Stimulated activated CD4-positive, alpha-beta T cell treated with anti-CD3 and anti-CD28 coated beads, Interleukin-2, amount 100 ng/mL, for 4 hours (primary cell): Measurements from ENCODE around the gene GLRX3.
"Not testable (repeated sequence)": the region's sequence is repeated elsewhere in the genome, so short reads cannot be mapped to it uniquely, and the experiment has no call there.

Source experiments
- DNase-seq: peaks from one replicate; pipeline ENCODE4 v3.0.0-alpha.2; 2020; ENCODE audit warnings: low read depth

Gene GLRX3

DNA sequence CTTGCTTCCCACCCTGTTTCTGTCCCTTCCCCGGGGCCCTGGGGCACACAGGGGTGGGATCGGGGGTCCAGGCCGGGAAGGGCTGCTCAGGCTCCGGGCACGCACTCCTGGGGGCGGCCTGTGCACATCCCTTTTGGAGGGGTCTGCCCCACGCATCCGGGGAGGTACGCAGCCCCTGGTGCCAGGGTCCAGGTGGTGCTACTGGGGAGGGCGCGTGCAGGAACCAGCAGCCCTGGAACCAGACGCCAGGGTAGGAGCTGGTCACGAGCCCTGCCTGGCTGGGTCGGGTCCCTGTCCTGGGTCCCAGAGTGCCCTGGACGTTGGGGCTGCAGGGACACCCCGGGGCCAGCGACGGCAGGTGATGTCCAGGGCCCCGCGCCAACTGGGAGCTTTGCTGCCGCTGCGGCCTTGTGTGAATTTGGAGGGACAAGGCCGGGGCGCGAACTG is 53.4 kb downstream of the GLRX3 start:
- no peak for DNase-seq

DNA sequence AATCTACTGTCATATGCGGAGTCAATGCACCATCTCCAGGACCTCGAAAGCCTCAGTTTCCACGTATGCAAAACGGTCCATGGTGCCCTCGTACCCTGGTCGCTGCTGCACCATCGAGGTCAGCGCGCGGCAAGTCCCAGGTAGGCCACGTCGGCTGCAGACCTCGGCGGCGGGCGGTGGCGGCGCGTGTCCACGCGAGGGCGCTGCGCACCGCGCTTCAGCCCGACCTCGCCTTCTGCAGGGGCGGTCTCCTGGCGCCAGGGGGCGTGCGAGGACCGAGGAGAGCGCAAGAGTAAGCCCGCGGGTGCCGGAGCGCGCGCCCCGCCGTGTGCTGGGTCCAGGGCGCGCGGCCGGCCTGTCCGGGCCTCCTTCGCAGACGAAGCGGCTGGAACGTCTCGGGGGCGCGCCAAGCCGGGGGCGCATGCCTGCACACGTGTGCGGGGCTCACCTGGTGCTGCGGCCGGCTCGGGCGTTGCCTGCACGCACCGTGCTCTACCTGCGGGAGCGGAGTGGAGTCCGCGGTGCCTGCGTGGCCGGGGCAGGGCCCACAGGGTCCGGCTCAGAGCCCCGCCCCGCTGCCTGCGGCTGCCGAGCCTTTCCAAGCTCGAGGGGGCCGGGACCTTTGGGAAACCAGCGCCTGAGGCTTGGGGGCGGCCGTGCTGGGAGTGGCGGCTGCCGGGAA is 54.0 kb downstream of the GLRX3 start:
- peak; percentile 80 for DNase-seq

DNA sequence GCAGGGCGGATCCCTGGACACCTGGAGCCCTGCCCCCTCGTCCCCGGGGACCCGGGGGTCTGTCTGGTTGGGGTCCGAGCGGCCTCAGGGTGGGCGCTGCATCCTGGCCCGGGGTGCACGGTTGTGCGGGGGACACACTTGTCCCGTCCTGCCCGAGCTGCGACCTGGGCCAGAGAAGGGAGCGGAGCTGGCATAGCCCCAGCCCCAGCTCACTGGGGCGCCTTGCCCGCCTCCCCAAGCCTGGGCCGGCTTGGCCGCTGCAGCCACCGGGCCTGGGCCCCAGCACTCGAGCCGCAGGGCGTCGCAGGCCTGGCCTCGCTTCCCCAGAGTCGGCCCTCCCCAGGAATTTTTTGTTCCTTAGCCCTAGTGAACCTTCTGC is 54.5 kb downstream of the GLRX3 start:
- no peak for DNase-seq

DNA sequence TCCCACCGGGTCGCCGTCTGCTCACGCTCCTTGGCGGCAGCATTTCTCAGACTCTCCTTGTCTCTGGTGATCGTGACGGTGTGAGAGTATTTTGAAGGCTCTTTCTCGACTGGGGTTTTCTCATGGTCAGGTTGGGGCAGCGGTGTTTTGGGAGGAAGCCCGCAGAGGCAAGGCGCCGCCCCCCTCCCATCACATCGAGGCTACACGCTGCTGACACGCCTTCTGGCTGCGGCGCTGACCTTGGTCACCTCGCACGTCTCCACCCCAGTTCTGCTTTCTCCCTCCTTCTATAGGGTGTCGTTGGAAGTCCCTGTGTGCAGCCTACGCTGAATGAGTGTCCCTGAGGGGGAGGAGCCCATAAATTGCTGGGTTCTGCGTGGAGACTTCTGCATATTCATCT is 55.2 kb downstream of the GLRX3 start:
- DNase-seq, result no peak

DNA sequence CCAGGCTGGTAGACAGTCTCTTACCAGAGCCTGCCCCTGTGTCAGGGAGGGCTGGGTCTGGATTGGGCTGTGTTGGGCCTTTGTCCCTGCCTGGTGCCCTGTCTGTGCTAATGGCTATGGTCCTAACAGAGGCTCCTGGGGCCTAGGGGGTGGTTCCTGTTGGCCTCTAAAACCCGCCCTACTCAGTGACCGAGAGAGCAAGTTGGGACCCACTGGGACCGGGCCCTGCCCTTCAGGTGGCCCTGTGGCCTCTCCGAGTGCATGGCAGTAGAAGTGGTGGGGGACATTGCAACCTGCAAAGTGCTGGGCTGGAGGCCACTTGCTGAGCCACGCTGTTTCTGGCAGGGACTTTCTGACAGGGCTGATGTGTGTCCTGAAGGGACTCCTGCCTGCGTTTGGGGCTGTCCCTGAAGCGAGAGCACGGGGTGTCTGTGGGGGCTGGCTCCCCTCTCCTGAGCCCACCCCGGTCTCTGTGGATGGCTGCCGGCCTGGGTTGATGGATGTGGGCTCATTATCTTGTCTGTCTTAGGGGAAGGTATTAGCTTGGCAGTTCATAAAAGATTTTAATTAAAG is 56.2 kb downstream of the GLRX3 start:
- DNase-seq, result no peak

DNA sequence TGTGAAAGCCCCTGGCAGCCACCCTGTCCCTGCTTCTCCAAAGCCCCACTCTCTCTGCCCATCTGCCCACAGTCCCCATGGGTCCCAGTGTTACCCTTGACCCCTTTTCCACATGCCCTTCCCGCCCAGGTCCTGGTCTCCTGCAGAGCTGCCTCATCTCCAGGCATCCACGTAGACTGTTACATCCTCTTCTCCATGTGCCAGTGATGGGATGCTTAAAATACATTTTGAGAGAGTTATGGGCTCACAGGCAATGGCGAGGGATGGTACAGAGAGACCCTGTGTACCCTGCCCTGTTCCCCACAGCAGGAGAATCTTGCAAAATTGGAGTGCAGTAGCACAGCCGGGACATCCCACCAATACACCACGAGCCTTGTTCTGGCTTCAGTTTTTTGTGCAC is 56.8 kb downstream of the GLRX3 start:
- no peak for DNase-seq

DNA sequence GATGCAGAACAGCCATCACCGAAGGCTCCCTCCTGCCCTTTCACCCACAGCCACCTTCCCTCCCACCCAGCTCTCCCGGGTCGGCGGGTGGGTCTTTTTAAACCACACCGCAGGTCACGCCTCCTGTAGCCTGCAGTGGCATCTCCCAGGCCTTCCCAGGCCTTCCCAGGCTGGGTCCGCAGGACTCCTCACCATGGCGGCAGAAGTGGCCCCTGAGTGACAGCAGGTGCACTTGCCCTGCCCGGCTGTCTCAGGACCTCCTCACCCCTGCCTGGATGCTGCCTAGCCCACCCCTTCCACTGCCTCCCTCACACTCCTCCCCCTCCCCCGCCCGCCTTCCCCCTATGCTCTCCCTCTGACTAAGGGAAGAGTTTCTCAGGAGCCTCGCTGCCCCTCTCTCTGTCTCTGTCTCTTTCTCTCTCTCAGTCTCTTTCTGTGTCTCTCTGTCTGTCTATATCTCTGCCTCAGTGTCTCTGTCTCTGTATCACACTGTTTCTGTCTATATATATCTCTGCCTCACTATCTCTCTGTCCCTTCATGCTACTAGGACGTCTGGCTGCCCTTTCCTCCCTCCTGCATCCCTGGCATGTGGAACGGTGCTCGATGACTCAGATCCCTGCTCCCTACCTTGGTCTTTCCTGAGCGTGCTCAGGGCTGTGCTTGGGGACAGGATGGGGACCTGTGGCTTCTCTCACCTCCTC is 57.5 kb downstream of the GLRX3 start:
- no peak for DNase-seq

DNA sequence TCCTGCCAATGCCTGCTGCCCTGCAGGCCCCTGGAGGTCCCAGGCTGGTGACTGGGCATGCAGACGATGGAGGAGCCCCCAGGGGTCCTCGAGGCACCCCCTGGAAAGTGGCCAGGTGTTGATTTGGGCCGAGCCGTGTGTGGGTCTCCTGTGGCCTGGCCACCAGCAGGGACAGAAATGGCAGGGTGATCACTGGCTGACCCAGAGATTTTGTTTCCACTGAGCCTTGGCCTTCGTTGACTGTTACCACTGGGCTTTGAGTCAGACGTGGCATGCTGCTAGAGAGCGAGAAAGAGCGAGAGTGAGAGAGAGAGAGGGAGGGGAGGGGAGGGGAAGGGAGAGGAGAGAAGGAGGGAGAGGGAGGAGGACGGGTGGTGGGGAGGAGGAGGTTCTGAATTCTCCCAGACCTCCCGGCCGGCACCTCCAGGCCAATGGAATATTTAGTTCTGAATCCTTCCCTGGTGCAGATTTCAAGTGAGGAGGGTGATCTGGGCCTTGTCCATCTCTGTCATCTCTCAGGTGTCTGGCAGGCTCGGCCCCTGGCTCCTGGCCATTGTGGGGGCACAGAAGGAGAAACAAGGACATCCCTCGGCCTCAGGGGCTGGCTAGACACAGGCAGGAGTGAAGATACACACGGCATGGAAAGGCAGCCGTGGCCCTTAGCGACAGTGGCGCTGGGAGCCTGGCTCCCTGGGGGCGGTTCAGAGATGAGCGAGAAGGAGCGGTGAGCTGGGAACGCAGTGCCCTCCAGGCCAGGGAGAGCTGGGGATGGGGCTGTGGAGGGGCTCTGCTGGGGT is 58.2 kb downstream of the GLRX3 start:
- no peak for DNase-seq

DNA sequence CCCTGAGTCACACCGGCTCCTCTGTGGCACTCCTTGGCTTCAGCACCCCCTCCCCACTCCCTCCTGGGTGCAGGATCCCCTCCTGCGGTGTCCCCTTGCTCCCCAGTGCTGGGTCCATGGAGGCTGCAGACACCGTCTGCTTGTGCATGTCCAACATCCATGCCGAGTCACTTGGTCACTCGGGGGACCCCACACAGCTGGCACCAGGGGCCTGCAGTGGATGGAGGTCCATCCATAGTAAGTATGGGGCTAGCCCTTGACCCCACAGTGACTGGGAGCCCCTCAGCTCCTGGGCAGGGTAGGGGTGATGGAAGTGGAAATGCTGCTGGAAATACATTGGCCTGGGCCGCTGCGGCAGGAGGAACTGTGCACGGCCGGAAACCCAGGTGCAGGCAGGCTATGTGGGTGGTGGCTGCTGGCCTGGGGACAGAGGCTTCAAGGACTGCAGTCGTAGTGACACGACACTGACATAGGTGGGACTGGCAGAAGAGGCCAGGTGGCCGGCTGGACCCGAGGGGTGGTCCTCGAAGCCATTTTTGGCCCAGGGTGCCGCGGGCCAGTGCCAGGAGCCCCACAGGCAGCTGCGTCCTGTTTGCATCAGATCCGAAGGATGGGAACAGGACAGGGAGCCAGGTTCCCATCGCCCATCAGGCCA is 58.9 kb downstream of the GLRX3 start:
- DNase-seq, result no peak

DNA sequence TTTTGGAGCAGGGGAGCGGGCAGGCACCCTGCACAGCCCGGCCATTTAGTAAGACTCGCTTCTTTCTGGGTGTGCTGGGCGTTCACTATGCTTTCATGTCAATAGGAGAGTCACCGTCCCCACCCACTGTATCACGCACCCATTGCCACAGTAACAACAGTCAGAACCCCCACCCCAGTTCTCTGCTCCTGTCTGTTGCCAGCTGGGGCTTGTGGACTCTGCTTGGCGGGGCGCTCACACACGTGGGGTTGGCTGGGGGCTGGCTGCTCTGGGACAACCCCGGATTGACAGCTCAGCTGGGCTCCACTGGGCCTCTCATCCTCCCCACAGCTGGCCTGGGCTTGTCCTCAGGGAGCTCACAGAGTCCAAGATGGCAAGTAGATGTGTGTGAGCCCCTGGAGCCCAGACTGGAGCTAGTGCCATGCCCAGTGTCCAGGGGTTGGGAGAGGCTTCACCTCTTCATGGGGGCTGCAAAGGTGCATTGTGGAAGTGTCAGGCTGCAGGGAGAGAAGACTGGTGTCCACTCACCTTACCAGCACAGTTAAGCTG is 59.6 kb downstream of the GLRX3 start:
- no peak for DNase-seq

DNA sequence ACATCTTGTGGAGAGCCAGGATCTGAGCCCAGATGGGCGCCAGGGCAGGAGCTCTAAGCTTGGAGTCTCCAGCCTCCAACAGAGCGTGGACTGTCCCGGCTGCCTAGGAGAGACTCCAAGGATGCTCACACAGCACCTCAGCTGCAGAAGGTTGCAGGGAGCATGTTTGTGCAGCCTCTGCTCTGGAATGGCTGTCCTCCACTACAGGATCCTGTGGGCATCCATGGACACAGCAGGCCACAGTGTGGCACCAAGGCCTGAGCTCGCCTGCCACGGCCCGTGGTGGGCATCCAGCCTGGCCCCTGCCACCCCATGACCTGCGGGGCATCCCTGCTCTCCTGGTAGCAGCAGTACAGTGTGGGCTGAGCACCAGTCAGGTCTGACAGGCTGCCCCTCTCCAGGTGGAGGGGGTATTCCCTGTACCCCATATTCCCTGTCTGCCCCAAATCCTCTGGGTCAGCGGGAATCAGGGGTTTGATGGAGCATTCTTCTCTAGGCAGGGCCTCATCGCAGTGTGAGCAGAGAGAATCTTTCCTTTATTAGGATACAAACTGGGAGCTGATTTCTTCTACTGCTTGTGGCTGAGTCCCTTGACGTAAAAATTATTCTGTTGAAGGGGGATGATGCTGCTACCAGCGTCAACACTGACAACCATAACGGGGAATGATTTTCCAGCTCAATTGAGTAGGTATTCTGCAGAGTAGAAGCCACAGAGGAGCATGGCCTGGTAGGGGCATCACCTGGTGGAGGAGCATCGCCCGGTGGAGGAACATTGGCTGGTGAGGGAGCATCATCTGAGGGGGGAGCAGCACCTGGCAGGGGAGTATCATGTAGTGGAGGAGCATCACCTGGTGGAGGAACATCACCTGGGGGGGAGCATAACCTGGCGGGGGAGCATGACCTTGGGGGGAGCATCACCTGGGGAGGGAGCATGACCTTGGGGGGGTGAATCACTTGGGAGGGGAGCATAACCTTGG is 60.6 kb downstream of the GLRX3 start:
- no peak for DNase-seq

DNA sequence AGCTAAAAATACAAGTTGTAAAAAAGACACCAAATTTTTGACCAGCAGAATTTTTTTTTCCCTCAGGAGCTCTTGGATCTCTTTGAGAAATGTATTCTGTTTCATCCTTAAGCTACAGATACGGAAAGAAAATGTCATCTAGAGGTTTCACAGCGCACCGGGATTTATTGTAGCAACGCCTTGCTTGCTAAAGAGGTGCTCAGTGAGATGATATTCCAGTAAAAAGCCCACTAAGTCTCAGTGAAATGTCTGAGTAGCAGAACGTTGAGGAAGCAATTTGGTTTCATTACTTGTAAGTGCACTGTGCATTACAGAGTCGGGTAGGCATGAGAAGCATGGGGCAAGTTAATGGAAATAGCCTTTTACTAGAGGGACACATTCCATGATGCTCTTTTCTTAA is 62.5 kb downstream of the GLRX3 start:
- DNase-seq, result no peak

DNA sequence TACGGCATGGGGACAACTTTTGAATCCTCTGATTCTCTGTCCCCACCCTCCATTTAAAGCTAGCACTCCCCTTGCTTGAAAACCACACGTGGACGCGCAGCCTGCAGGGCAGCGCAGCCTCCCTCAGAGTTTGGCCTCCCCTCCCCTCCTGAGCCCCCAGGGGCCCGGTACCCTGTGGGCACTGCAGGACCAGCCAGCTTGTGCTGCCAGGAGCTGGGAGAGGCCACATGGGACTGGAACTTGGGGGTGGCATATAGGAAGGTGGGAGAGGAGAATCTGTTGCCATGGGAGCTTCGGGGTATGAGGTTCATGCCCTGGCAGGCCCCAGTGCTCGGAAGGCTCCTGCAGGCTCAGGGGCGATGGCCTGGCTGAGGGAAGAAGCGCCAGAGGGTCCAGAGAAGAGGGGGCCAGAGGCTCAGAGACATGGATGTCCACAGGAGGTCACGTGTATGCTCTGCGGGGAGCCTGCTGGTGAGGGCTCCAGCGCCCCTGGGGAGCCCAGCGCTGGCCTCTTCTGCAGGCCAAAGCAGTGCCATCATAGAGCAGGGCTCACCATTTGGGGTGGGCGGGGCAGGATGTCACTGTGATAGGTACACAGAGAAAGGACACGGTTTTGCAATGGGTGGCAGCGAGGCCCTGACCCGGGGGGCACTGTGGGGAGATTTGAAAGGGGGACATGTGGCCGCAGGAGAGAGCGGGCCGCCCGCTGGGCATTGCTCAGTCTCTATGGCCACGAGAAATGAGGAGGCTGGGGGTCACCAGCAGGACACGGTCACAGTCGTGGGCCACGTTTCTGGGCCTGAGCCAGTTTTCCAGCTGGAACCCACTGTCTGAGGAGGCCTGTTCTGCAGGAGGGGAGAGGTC is 64.2 kb downstream of the GLRX3 start:
- no peak for DNase-seq

DNA sequence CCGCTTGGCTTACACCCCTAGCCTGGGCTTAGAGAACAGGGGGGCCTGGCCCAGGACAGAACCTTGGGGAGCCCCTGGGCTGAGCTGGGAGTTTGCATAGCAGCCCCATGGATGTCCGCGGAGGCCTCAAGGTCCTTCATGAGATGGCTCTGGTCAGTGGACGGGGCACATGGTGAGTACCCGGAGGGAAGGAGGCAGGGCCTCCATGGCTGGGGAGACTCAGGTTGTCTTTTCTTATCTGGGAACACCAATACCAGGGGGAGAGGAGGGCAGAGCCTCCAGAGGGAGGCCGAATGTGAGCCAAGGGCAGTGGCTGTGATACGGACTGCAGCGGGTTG is 64.8 kb downstream of the GLRX3 start:
- no peak for DNase-seq

DNA sequence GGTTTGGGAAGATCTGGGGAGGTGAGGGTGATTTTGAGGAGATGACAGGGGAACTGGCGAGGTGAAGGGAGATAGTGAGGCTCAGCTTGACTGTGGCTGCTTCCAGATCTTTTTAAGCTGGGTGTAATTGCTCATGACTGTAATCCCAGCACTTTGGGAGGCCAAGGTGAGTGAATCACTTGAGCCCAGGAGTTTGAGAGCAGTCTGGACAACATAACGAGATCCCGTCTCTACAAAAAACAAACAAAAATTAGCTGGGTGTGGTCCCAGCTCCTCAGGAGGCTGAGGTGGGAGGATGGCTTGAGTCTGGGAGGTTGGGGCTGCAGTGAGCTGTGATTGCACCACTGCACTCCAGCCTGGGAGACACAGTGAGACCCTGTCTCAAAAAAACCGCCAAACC is 66.0 kb downstream of the GLRX3 start:
- not testable (repeated sequence) for DNase-seq

DNA sequence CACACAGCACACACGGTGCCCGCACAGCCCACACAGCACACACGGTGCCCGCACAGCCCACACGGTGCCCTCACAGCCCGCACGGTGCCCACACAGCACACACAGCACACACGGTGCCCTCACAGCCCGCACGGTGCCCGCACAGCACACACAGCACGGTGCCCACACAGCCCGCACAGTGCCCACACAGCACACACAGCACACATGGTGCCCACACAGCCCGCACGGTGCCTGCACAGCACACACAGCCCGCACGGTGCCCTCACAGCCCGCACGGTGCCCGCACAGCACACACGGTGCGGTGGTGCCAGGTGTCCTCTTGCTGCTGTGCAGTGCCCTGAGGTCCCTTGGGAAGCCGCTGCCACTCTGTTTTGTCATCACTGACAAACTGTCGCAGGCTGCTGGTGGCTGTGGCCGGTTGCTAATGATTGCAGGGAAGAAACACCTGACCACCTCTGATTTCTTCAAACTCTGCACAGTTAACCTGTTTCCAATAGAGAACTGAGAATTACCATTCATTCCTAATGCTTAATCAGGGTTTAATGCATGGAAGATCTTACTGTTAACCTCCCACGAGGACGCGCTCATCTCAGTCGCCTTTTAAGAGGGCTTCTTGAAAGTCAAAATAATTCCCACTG is 66.9 kb downstream of the GLRX3 start:
- DNase-seq, result no peak

DNA sequence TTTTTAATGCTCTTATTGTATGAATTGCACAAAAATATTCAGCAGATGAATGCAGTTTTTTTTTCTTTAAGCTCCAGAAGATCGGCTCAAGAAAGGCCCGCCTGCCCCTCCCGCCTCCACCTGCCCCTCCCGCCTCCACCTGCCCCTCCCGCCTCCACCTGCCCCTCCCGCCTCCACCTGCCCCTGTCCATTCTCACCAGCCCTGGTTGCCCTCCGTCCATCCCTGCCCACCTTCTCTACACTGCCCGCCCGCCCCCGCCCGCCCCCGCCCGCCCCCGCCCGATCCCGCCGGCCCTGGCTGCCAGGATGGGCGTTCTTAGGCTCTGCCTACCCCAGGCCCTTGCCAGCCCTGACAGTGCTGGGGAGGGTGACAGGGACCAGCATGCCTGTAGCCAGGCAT is 67.4 kb downstream of the GLRX3 start:
- no peak for DNase-seq

DNA sequence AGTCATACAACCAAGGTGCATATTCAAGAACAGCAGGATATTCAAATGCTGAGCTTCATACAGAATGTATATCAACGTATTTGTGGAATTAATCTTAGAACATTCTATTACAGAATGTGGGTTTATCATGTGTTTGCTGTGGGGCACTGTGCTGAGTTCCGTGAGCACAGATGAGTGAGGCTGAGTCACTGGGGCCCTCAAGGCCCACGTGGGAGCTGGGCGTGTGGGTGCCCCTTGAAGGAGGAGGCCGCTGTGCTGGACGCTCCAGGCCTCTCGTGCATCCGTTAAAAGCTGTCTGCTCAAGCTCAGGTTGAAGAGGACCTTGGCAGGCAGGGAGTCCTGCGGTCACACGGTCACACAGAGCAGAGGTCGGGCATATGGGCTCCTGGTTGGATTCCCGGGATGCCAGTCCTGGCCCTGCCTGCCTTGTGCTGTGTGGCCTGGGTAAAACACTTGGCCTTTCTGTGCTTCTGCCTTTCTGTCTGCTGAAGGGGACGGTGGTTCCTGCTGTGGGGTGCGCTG is 70.1 kb downstream of the GLRX3 start:
- DNase-seq, result no peak

DNA sequence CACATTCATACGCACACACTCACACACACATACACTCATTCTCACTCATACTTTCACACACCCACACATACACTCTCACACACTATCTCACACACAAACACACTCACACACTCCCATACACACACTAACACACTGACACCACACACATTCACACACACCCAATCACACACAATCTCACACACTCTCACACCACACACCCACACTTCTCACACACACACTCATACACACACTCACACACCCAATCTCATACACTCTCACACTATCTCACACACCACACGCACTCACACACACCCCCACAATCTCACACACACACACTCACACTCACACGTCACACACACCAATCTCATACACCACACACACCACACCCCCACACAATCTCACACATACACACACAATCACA is 71.0 kb downstream of the GLRX3 start:
- DNase-seq, result no peak
